GM12873 (cell line): Measurements from ENCODE around the gene APEH.

Experiments used
- TF ChIP-seq, protein P1 (sequence below): IDR thresholded peaks from 2 replicates; pipeline ENCODE4 v1.5.1; 2012; ENCODE audit warnings: low read depth, mild to moderate bottlenecking, moderate library complexity, low read length, control low read depth; ENCODE audit not compliant: insufficient read depth; ENCODE audit errors: missing control alignments

Gene APEH

GRCh38 chr3:49662720-49663413 lies 11.3 kb upstream of the APEH start:
- TF ChIP-seq, protein P1, sequence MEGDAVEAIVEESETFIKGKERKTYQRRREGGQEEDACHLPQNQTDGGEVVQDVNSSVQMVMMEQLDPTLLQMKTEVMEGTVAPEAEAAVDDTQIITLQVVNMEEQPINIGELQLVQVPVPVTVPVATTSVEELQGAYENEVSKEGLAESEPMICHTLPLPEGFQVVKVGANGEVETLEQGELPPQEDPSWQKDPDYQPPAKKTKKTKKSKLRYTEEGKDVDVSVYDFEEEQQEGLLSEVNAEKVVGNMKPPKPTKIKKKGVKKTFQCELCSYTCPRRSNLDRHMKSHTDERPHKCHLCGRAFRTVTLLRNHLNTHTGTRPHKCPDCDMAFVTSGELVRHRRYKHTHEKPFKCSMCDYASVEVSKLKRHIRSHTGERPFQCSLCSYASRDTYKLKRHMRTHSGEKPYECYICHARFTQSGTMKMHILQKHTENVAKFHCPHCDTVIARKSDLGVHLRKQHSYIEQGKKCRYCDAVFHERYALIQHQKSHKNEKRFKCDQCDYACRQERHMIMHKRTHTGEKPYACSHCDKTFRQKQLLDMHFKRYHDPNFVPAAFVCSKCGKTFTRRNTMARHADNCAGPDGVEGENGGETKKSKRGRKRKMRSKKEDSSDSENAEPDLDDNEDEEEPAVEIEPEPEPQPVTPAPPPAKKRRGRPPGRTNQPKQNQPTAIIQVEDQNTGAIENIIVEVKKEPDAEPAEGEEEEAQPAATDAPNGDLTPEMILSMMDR: no peak

GRCh38 chr3:49663831-49664230 lies 10.3 kb upstream of the APEH start:
- TF ChIP-seq, protein P1: no peak

GRCh38 chr3:49664300-49664699 lies 9.9 kb upstream of the APEH start:
- TF ChIP-seq, protein P1: no peak

DNA sequence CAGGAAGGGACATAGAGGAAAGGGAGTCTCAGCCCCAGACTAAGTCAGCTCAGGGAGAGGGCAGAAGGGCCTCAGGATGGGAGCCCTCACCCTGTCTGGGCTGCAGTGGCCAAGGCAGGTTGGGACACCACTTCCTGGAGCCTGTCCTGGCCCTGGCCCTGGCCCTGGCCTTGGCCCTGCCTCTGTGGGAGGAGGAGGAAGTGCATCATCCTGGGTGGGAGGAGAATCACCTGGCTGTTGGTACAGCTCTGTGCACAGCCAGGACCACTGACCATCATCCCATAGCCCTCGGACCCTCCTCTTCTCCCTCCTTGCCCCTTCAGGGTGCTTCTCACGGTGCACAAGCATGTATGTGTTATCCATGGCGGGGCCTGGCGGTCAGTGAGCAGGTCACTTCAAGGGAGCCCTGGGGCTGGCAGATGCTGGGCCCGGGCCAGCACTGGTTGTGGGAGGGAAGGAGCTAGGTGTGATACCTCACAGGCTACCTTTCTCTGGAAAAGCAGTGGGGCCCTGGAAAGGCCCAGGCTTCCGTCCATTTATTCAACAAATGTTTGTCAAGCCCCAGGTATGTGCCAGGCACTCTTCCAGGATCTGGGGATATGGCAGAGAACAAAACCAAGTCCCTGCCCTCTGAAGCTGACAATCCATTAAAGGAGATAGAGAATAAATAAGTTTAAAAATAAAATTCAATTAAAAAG lies 8.2 kb upstream of the APEH start:
- TF ChIP-seq, protein P1: no peak

DNA sequence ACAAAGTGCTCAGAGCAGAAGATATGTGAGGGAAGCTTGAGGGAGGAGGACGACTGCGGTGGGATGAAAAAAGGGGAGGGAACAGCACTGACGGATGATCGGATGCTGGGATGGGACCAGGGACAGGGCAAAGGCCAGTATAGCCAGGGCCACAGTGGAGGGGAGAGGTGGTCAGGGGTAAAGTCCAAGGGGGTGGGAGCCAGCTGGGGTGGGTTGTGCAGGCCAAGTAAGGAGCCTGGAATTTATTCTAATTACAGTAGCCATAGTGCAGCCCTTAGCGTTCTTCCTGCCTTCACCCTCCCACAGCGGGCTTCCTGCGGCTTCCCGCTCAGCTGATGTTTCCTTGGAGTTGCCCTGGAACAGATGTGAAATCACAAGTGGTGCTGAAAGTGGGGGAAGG lies 7.6 kb upstream of the APEH start:
- TF ChIP-seq, protein P1: no peak

DNA sequence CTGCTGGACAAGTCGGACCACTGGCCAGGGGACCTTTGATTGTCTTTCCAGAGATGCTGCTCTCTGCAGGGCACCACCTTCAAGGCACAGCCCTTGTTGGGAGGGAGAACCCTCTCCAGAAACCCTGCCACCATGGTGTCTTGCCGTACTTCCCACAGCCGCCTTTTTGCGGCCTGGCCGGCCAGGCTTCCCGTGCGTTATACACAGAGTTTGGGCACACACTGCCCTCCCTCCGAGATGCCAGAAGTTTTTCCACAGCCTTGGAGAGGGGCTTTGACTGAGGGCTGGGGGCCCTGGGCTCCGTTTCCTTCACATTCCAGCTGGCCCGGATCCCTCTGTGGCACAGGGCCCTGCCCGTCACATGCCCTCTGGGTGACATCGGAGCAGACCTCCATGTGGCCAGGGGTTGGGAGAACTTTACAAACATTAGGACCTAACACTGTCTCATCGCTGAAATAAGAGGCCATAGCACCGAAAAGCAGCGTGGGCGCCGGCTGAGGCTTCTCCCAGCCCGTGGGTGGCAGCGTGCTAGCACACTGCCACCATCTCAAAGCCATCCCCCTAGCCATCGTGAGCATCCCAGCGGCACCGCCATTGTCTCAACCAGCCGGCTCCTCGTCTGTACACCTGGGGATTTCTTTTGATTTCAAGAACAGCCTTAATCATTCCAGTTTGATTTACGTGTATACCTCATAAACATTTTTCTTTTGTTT lies 6.3 kb upstream of the APEH start:
- TF ChIP-seq, protein P1: no peak

DNA sequence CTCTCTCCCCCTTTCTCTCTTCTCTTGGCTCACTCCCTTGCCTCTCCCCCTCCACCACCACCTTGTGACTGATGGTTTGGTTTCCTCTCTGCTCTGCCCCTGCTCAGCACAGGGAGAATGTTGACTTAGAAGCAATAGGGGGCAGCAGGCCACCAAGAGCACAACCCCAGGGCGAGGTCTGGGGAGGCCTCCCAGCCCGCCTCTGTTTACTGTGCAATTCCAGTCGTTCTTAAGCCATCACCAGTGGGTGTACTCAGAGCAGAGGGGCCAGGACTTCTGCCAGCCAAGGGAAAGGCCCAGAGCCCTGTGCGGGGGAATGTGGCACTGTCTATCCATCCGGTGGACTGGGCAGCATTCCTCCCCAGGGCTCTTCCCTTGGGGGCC lies 5.7 kb upstream of the APEH start:
- TF ChIP-seq, protein P1: no peak
